Panc1 (cell line): Measurements from ENCODE around the gene ADCYAP1R1. TPM values are rescaled to one million over a fixed set of nuclear protein-coding genes. Genes with fewer than 3 reads are reported as not detected.

Experiments used
- ATAC-seq: fragments of 200-7000 bp; cut with Tn5 transposase; 2 replicates; pipeline ENCODE4 v1.9.1; 2020; ENCODE audit warnings: mild to moderate bottlenecking, moderate library complexity
- BruUV-seq: library from RNA; stranded (reverse); fragments of 400-500 nt; replicated peaks from 2 replicates; lab custom pipeline; 2021; lab: Mats Ljungman, UMichigan
- CTCF ChIA-PET: fragments of 300-600 bp; sonication (Branson Sonifier 250); formaldehyde crosslinking; loops from one replicate; lab custom pipeline; 2022; ENCODE audit warnings: antibody characterized with exemption; lab: Charles Lee
- POLR2A ChIA-PET: fragments of 300-600 bp; sonication (Branson Sonifier 250); formaldehyde crosslinking; loops from one replicate; lab custom pipeline; 2022; ENCODE audit warnings: antibody characterized with exemption; lab: Charles Lee
- DNase-seq: peaks from one replicate; pipeline ENCODE4 v3.0.0-alpha.2; 2010; ENCODE audit warnings: low read depth, low spot score
- H3K27ac ChIP-seq: 2 replicates; pipeline ENCODE4 v1.5.1; 2011; ENCODE audit warnings: mild to moderate bottlenecking, low read length, inconsistent platforms
- H3K27me3 ChIP-seq: fragments of 200-500 bp; sonication (Bioruptor generic); 2 replicates; pipeline ENCODE4 v1.6.0; 2014; ENCODE audit warnings: low read length, inconsistent platforms; ENCODE audit not compliant: control insufficient read depth, insufficient read depth
- H3K36me3 ChIP-seq: fragments of 200-500 bp; sonication (Bioruptor generic); 2 replicates; pipeline ENCODE4 v1.5.1; 2014; ENCODE audit warnings: inconsistent platforms, mild to moderate bottlenecking, low read length, moderate library complexity; ENCODE audit not compliant: control insufficient read depth, insufficient read depth
- H3K4me1 ChIP-seq: 2 replicates; pipeline ENCODE4 v1.5.1; 2011; ENCODE audit warnings: inconsistent platforms, mild to moderate bottlenecking, low read length, moderate library complexity; ENCODE audit not compliant: control insufficient read depth, insufficient read depth
- H3K4me3 ChIP-seq, 2 experiments: 2 replicates each; pipeline ENCODE4 v1.5.1; 2011 to 2012; ENCODE audit warnings: low read depth in 2 of 2, low read length in 2 of 2, mild to moderate bottlenecking in 2 of 2, inconsistent platforms in 1 of 2, moderate library complexity in 1 of 2
- H3K9me3 ChIP-seq: fragments of 200-500 bp; sonication (Bioruptor generic); 2 replicates; pipeline ENCODE4 v1.5.1; 2014; ENCODE audit warnings: low read depth, mild to moderate bottlenecking, inconsistent platforms, low read length, moderate library complexity; ENCODE audit not compliant: control insufficient read depth, insufficient read depth
- CTCF ChIP-seq: fragments of 450-650 bp; IDR thresholded peaks from 2 replicates; pipeline ENCODE4 v1.5.1; 2017; ENCODE audit warnings: mild to moderate bottlenecking
- POLR2AphosphoS5 ChIP-seq: IDR thresholded peaks from 2 replicates; pipeline ENCODE4 v1.6.1; 2012; ENCODE audit warnings: mild to moderate bottlenecking, low read depth, low read length, moderate library complexity
- REST ChIP-seq, 2 experiments: IDR thresholded peaks; 2 replicates each; pipeline ENCODE4 v1.6.1; 2011 to 2012; ENCODE audit warnings: low read depth in 2 of 2, control low read depth in 1 of 2, low read length in 1 of 2, mild to moderate bottlenecking in 1 of 2, moderate library complexity in 1 of 2; ENCODE audit not compliant: insufficient read depth in 1 of 2
- SIN3A ChIP-seq: IDR thresholded peaks from 2 replicates; pipeline ENCODE4 v1.6.1; 2012; ENCODE audit warnings: low read depth, mild to moderate bottlenecking, low read length, moderate library complexity, borderline replicate concordance; ENCODE audit not compliant: insufficient read depth
- TCF7L2 ChIP-seq: IDR thresholded peaks from 2 replicates; pipeline ENCODE4 v1.6.1; 2011; ENCODE audit warnings: mild to moderate bottlenecking, low read depth, low read length, inconsistent platforms
- in situ Hi-C: cut with HindIII; loops from 2 replicates; pipeline ENCODE4 v1.10.0; 2016; ENCODE audit warnings: low sequenced_read_pairs, low pct_unique_long_range_greater_than_20kb
- intact Hi-C: fragments of 100-400 bp; cut with micrococcal nuclease; formaldehyde crosslinking; loops from one replicate; pipeline ENCODE4 v1.10.0; 2022; ENCODE audit not compliant: unreplicated experiment
- total RNA-seq: library from RNA; stranded (reverse); gene quantifications from one replicate; pipeline ENCODE4 v1.2.1, GENCODE V29; 2021; ENCODE audit not compliant: unreplicated experiment

ADCYAP1R1 gene
- total RNA-seq, 1 experiment from 2014 or later: not detected

- Histone ChIP-seq H3K4me1 (no peaks in the 10 kb centered on the region), H3K27me3 (peaks cover 24% of the 10 kb centered on the region; the same call in 1 of the 2 replicates), H3K4me3 (no peak overlapping the region), H3K9me3 (no peaks in the 10 kb centered on the region), H3K36me3 (no peaks in the 10 kb centered on the region), H3K27ac (no peak overlapping the region)
- ATAC-seq: no peak
- ChIA-PET CTCF (no interaction called here), POLR2A (no interaction called here)
- no peak for TF ChIP-seq TCF7L2
- no peak for TF ChIP-seq CTCF
- TF ChIP-seq POLR2AphosphoS5: no peak
- no peak for TF ChIP-seq SIN3A
- TF ChIP-seq REST (IDR thresholded peaks at IDR 0.05; ENCODE audit: insufficient read depth in 1 of 2, low read depth in 2 of 2, low read length in 1 of 2): no peak
- in situ Hi-C loops (no loop called here), intact Hi-C loops (no loop called here)
- no TSS peak for BruUV-seq
- no peak for DNase-seq
Measured at GRCh38 chr7:31101544-31101943, 49.4 kb downstream of the ADCYAP1R1 start.

GRCh38 chr7:31102151-31102972, 50.3 kb downstream of the ADCYAP1R1 start:
- intact Hi-C loops: no loop called here
- BruUV-seq: no TSS peak
- Histone ChIP-seq H3K4me1 (no peaks in the 10 kb centered on the region), H3K27ac (no peak overlapping the region), H3K36me3 (no peaks in the 10 kb centered on the region), H3K27me3 (peaks cover 16% of the 10 kb centered on the region; the same call in 1 of the 2 replicates), H3K9me3 (no peaks in the 10 kb centered on the region), H3K4me3 (no peak overlapping the region)
- CTCF ChIA-PET: no interaction called here
- ATAC-seq (no peak), DNase-seq (no peak)
- POLR2A ChIA-PET: no interaction called here
- TF ChIP-seq SIN3A (no peak), CTCF (no peak)
- in situ Hi-C loops: no loop called here
